ENCODE measurements around the gene HHEX.

HHEX gene

DNA sequence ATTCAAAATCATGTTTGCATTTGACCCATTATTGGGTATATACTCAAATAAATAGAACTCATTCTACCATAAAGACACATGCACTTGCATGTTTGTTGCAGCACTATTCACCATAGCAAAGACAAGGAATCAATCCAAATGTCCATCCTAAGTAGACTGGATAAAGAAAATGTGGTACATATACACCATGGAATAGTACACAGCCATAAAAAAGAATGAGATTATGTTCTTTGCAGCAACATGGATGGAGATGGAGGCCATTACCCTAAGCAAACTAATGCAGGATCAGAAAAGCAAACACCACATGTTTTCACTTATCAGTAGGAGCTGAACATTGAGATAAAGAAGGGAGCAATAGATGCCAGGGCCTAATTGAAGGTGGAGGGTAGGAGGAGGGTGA, 12.0 kb upstream of the HHEX start:
- H3K4me1 ChIP-seq (ENCODE audit: insufficient read depth, low read length) = no peaks in the 10 kb centered on the region
- H3K9ac ChIP-seq (ENCODE audit: low read depth, low read length) = no peak overlapping the region
- H3K27ac ChIP-seq (ENCODE audit: low read depth, low read length) = no peak overlapping the region
- H3K36me3 ChIP-seq (ENCODE audit: insufficient read depth, low read length) = no peaks in the 10 kb centered on the region
- H3K9me3 ChIP-seq (ENCODE audit: insufficient read depth, low read depth, low read length) = peaks cover 9% of the 10 kb centered on the region; the same call in 1 of the 2 replicates
- no peaks in the 10 kb centered on the region for H3K27me3 ChIP-seq (ENCODE audit: insufficient read depth, low read length)
- no peak overlapping the region for H3K4me3 ChIP-seq (ENCODE audit: low read length)

DNA sequence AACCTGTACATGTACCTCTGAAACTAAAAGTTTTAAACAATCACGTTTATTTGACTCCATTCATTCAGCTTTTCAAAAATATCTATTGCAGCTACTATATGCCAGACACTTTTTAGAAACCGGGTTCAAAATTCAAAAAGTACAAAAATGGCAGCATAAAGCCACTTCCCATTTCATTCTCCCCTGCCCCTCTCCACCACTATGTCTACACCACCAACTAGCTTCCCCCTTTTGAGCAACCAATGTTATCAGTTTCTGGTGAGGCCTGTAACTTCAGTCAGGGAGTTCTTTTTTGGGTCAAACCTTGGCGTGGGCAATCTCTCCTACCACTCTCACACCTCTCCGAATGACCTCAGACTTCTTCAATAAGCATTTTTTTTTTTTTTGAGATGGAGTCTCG, 11.5 kb upstream of the HHEX start:
- Histone ChIP-seq H3K27ac (ENCODE audit: low read depth, low read length) (no peak overlapping the region), H3K36me3 (ENCODE audit: insufficient read depth, low read length) (no peaks in the 10 kb centered on the region), H3K4me3 (ENCODE audit: low read length) (no peak overlapping the region), H3K4me1 (ENCODE audit: insufficient read depth, low read length) (no peaks in the 10 kb centered on the region), H3K27me3 (ENCODE audit: insufficient read depth, low read length) (no peaks in the 10 kb centered on the region), H3K9me3 (ENCODE audit: insufficient read depth, low read depth, low read length) (peaks cover 9% of the 10 kb centered on the region; the same call in 1 of the 2 replicates), H3K9ac (ENCODE audit: low read depth, low read length) (no peak overlapping the region)
- 94% methylated on average over 5 of the region's 5 CpGs for WGBS

DNA sequence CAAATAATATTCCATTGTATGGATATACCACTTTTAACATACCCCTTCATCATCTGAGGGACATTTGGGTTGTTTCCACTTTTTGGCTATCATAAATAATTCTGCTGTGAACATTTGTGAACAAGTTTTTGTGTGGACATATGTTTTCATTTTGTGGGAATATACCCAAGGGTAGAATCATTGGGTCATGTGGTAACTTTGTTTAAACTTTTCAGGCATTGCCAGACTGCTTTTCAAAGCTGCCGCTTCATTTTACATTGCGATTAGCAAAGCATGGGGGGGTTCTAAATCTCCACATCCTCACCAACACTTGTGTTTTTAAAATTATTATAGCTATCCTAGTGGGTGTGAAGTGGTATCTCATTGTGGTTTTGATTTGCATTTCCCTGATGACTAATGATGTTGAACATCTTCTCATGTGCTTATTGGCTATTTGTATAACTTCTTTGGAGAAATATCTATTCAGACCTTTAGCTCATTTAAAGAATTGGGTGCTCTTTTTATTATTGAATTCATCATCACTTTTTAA, 8.4 kb upstream of the HHEX start:
- H3K36me3 ChIP-seq (ENCODE audit: insufficient read depth, low read length) = no peaks in the 10 kb centered on the region
- H3K4me3 ChIP-seq (ENCODE audit: low read length) = no peak overlapping the region
- no peak overlapping the region for H3K27ac ChIP-seq (ENCODE audit: low read depth, low read length)
- H3K4me1 ChIP-seq (ENCODE audit: insufficient read depth, low read length) = no peaks in the 10 kb centered on the region
- H3K27me3 ChIP-seq (ENCODE audit: insufficient read depth, low read length) = peaks cover 4% of the 10 kb centered on the region
- WGBS = 100% methylated on average over 1 of the region's 2 CpGs
- peaks cover 5% of the 10 kb centered on the region; the same call in 1 of the 2 replicates for H3K9me3 ChIP-seq (ENCODE audit: insufficient read depth, low read depth, low read length)
- H3K9ac ChIP-seq (ENCODE audit: low read depth, low read length) = no peak overlapping the region

DNA sequence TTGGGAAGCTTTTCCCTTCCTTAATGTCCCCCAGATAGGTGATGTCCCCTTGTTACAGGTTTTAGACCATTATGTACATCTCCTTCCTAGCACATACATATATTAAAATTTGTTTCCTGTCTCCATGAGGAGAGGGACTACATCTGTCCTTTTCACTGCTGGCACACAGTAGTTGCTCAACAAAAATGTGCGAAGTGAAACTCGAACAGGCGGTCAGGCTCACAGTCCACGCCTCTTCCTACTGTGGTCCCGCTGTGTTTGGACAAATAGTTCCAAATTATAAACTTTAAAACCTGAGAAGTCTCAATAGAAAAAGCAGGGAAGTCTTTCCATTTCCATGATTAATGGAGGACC, 1.2 kb upstream of the HHEX start:
- 59% methylated on average over 5 of the region's 5 CpGs for WGBS
- no peaks in the 10 kb centered on the region for H3K36me3 ChIP-seq (ENCODE audit: insufficient read depth, low read length)
- H3K27me3 ChIP-seq (ENCODE audit: insufficient read depth, low read length) = peaks cover 72% of the 10 kb centered on the region
- H3K4me1 ChIP-seq (ENCODE audit: insufficient read depth, low read length) = peaks cover 23% of the 10 kb centered on the region
- no peak overlapping the region for H3K9ac ChIP-seq (ENCODE audit: low read depth, low read length)
- no peaks in the 10 kb centered on the region for H3K9me3 ChIP-seq (ENCODE audit: insufficient read depth, low read depth, low read length)
- no peak overlapping the region for H3K27ac ChIP-seq (ENCODE audit: low read depth, low read length)
- H3K4me3 ChIP-seq (ENCODE audit: low read length) = peak overlapping the region; percentile 49

DNA sequence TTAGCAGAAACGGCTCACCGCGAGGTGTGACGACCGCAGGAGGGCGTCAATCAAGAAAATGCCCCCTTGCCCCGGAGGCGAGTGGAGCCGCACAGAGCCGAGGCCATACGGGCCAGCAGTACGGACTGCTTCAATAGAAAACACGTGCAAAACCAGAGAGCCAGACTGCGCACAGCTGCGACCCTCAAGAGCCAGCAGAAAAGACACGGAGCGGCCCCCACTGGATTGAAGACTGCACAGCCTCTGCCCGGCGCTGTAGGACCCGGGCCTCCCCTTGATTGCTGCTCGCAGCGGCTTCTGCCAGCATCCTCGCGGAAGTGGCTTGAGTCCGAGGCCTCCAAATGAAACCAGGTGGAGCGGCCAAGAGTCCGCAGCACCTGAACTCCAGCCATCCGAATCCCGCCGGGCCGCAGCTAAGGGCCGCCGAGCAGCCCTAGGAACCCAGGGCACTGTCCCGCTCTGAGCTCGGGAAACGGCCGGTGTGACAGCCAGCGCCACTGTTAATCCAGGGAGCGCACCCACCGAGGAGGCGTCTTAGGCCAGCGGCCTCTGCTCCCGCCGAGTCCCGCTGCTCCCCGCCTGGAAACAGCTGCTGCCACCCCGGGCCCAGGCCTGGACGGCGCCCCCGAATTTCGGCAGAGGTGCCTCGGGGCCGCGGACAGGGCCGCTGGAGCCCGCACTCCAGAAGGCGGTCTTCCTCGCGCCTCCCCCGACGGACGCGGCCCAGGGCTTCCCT, 660 bp upstream of the HHEX start:
- WGBS = 1% methylated on average over 63 of the region's 63 CpGs
- Histone ChIP-seq H3K27ac (ENCODE audit: low read depth, low read length) (no peak overlapping the region), H3K9ac (ENCODE audit: low read depth, low read length) (no peak overlapping the region), H3K4me3 (ENCODE audit: low read length) (peak overlapping the region; percentile 49), H3K4me1 (ENCODE audit: insufficient read depth, low read length) (peaks cover 26% of the 10 kb centered on the region), H3K36me3 (ENCODE audit: insufficient read depth, low read length) (no peaks in the 10 kb centered on the region), H3K9me3 (ENCODE audit: insufficient read depth, low read depth, low read length) (no peaks in the 10 kb centered on the region), H3K27me3 (ENCODE audit: insufficient read depth, low read length) (peaks cover 78% of the 10 kb centered on the region)

DNA sequence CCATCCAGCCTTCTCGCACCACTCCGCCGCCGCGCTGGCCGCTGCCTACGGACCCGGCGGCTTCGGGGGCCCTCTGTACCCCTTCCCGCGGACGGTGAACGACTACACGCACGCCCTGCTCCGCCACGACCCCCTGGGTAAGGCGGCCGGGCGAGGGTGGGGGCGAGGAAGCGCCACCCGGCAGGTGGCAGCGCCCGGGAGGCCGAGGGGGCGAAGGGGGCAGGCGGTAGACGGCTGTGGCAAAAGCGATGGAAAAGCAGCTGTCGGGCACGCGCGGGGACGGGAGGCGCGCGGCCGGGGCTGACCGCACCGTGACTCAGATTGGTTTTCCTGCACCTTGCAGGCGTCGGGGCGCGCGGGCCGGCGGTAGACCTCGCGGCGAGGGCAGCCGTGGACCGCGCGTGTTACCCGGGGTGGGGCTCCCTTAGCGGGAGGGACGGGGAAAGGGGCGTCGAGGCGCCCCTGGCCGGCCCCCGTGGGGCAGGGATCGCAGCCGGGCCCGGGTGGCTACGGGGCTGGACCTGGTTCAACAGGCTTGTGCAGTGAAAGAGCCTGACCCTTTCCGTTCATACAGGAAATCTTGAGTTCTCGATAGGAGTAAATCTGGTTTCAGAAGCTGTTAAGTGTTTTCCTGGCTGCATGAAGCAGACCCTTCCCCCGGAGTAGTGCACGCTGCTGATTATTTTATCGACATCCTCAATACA, 608 bp downstream of the HHEX start:
- no peak overlapping the region; the same call in 1 of the 2 replicates for H3K9ac ChIP-seq (ENCODE audit: low read depth, low read length)
- peaks cover 35% of the 10 kb centered on the region for H3K4me1 ChIP-seq (ENCODE audit: insufficient read depth, low read length)
- H3K27me3 ChIP-seq (ENCODE audit: insufficient read depth, low read length) = peaks cover 90% of the 10 kb centered on the region
- WGBS = under 1% methylated on average over 73 of the region's 73 CpGs
- H3K27ac ChIP-seq (ENCODE audit: low read depth, low read length) = no peak overlapping the region
- no peaks in the 10 kb centered on the region for H3K36me3 ChIP-seq (ENCODE audit: insufficient read depth, low read length)
- peak overlapping the region; percentile 47 for H3K4me3 ChIP-seq (ENCODE audit: low read length)
- no peaks in the 10 kb centered on the region for H3K9me3 ChIP-seq (ENCODE audit: insufficient read depth, low read depth, low read length)

DNA sequence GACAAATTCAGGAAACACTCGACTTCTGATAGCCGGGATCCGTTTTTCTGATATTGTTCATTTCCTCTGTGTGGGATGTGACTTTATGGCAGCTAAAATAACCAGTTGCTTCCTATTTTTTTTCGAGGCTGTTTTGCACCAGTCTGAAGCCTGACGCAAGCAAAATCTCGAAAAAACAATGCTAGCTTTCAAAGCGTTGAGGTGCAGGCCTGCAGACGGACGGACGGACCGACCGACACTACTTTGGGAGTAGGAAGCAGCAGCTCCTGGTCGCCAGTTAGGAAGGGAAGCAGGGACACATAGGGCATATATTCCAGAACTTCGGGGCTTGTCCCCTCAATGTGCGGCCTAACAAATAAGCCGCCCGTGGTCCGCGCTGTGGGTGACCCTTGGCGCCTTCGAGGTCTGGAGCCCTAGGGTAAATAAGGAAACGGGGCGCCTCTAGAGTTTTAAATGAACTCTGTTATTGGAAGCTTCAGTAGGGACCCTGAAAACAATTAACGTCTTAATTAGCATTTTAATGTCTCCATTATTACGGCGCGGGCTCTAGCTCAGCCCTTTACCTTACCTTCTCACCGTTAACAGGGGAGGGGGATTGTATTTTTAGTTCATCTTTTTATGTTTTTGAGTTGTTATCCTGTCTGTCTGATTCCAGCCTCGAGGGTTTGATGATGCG, 1.3 kb downstream of the HHEX start:
- 2% methylated on average over 26 of the region's 30 CpGs for WGBS
- no peaks in the 10 kb centered on the region for H3K36me3 ChIP-seq (ENCODE audit: insufficient read depth, low read length)
- H3K9ac ChIP-seq (ENCODE audit: low read depth, low read length) = no peak overlapping the region; the same call in 1 of the 2 replicates
- no peak overlapping the region; the same call in 1 of the 2 replicates for H3K27ac ChIP-seq (ENCODE audit: low read depth, low read length)
- no peaks in the 10 kb centered on the region for H3K9me3 ChIP-seq (ENCODE audit: insufficient read depth, low read depth, low read length)
- H3K4me1 ChIP-seq (ENCODE audit: insufficient read depth, low read length) = peaks cover 36% of the 10 kb centered on the region
- peak overlapping the region; percentile 47 for H3K4me3 ChIP-seq (ENCODE audit: low read length)
- peaks cover 96% of the 10 kb centered on the region for H3K27me3 ChIP-seq (ENCODE audit: insufficient read depth, low read length)

DNA sequence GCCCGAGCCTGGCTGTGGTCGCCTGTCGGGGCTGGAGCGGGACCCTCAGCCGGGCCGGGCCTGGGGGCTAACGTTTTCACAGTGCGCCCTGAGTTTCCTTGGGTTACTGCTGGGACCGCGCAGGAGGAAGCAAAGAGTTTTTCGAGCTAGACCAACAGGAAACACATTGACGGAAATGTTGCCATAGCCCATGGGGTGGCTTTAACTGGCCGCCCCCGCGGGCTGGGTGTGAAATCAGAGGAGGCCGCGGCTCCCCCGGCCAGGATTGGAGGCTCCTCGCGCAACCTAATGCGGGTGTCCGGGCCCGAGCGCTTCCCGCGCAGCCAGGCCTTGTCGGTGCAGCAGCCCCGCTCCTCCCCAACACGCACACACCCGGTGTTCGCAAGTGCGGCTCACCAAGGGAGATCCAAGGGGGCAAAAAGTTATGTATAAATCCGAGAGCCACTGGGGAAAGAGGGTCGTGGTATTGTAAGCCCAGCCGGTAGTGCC, 1.9 kb downstream of the HHEX start:
- Histone ChIP-seq H3K27ac (ENCODE audit: low read depth, low read length) (no peak overlapping the region), H3K27me3 (ENCODE audit: insufficient read depth, low read length) (peaks cover 97% of the 10 kb centered on the region), H3K9ac (ENCODE audit: low read depth, low read length) (no peak overlapping the region; the same call in 1 of the 2 replicates), H3K9me3 (ENCODE audit: insufficient read depth, low read depth, low read length) (no peaks in the 10 kb centered on the region), H3K4me3 (ENCODE audit: low read length) (peak overlapping the region; percentile 47), H3K36me3 (ENCODE audit: insufficient read depth, low read length) (no peaks in the 10 kb centered on the region), H3K4me1 (ENCODE audit: insufficient read depth, low read length) (peaks cover 36% of the 10 kb centered on the region)
- 1% methylated on average over 35 of the region's 35 CpGs for WGBS

DNA sequence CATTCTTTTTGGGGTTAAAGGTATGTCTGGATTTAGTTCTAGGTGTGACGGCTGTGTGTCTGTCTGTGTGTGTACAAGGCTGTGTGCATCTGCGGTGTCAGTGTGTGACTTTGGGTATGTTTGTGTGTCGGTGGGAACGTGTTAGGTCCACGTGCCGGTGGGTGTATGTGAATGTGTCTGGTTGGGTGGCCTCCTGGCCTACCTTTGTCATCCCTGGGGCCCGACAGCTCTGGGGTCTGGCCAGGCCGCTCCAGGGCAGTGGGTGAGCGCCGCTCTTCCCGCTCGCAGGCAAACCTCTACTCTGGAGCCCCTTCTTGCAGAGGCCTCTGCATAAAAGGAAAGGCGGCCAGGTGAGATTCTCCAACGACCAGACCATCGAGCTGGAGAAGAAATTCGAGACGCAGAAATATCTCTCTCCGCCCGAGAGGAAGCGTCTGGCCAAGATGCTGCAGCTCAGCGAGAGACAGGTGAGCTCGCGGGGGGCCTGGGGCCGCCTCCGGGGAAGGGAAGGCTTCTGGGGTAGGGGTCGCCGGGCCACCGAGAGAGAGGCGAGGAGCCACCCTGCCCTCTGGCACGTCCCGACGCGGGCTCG, 2.4 kb downstream of the HHEX start:
- H3K4me1 ChIP-seq (ENCODE audit: insufficient read depth, low read length) = peaks cover 36% of the 10 kb centered on the region
- H3K27me3 ChIP-seq (ENCODE audit: insufficient read depth, low read length) = peaks cover 97% of the 10 kb centered on the region
- 2% methylated on average over 34 of the region's 34 CpGs for WGBS
- no peaks in the 10 kb centered on the region for H3K36me3 ChIP-seq (ENCODE audit: insufficient read depth, low read length)
- no peak overlapping the region for H3K27ac ChIP-seq (ENCODE audit: low read depth, low read length)
- no peak overlapping the region; the same call in 1 of the 2 replicates for H3K9ac ChIP-seq (ENCODE audit: low read depth, low read length)
- no peaks in the 10 kb centered on the region for H3K9me3 ChIP-seq (ENCODE audit: insufficient read depth, low read depth, low read length)
- peak overlapping the region; percentile 47 for H3K4me3 ChIP-seq (ENCODE audit: low read length)

DNA sequence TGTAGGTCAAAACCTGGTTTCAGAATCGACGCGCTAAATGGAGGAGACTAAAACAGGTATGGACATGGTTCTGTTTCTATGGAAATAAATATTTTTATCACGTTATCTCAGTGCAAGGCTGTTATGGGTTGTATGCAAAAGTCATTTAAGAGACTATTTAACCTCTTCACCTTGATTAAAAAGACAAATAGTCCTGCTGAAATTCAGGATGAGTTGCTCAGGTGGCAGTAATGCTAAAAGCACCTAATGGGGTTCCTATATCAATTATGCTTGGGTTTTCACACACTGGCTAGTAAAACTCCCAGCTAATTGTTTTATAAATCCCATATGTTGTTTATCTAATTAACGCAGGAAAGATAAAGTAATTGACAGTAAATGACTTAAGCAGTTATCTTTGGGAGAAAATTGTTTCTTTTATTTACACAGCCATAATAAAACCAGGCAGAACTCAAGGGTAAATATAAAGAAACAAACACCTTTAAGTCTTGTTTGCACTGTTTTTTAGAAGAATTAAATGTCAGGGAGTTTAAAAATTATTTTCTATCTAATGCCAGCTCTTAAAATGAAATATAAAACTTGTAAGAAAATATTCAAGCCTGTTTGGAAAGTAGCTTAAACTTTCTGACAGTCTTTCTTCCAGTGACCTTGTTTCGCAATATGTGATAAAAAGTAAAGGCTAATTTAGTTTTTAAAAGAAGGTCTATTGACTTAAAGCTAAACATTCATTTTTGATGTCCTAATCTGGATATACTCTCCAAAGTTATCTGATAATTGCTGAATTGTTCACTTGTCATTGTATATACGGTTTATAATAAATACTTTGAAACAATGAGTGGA, 3.2 kb downstream of the HHEX start:
- H3K27me3 ChIP-seq (ENCODE audit: insufficient read depth, low read length) = peaks cover 99% of the 10 kb centered on the region
- peak overlapping the region; percentile 47 for H3K4me3 ChIP-seq (ENCODE audit: low read length)
- 23% methylated on average over 5 of the region's 7 CpGs for WGBS
- H3K4me1 ChIP-seq (ENCODE audit: insufficient read depth, low read length) = peaks cover 36% of the 10 kb centered on the region
- no peak overlapping the region for H3K27ac ChIP-seq (ENCODE audit: low read depth, low read length)
- no peak overlapping the region for H3K9ac ChIP-seq (ENCODE audit: low read depth, low read length)
- H3K9me3 ChIP-seq (ENCODE audit: insufficient read depth, low read depth, low read length) = no peaks in the 10 kb centered on the region
- H3K36me3 ChIP-seq (ENCODE audit: insufficient read depth, low read length) = no peaks in the 10 kb centered on the region

Measured in HUES64 (cell line).